H1 (cell line): Measurements from ENCODE around the gene ZCRB1. TPM values are rescaled to one million over a fixed set of nuclear protein-coding genes. Genes with fewer than 3 reads are reported as not detected.

Source experiments
- CTCF ChIA-PET: fragments of 300-600 bp; sonication (Branson Sonifier 250); formaldehyde crosslinking; loops from one replicate; lab custom pipeline; 2021; ENCODE audit not compliant: partially characterized antibody; lab: Charles Lee
- POLR2A ChIA-PET: fragments of 300-600 bp; sonication (Branson Sonifier 250); formaldehyde crosslinking; loops from one replicate; lab custom pipeline; 2021; ENCODE audit warnings: inconsistent platforms; ENCODE audit not compliant: partially characterized antibody; lab: Charles Lee
- DNase-seq, 2 experiments: peaks; one replicate each; pipeline versions ENCODE4 v3.0.0 to v3.0.0-alpha.2; 2010 to 2022; ENCODE audit warnings: low spot score in 2 of 2, low read depth in 1 of 2, mixed read lengths in 1 of 2
- FAIRE-seq: peaks from 2 replicates; lab custom pipeline; 2011; peaks lifted over from hg19 to GRCh38; lab: Jason Lieb, UNC
- H2AFZ ChIP-seq: 2 replicates; pipeline ENCODE4 v1.8.1; 2012; ENCODE audit warnings: low read length, inconsistent platforms
- H2AK5ac ChIP-seq: 2 replicates; pipeline ENCODE4 v1.6.1; 2013; ENCODE audit warnings: low read depth, low read length
- H2BK120ac ChIP-seq: replicated peaks from 2 replicates; pipeline ENCODE3; 2013; ENCODE audit warnings: low read depth, low read length, inconsistent platforms
- H2BK12ac ChIP-seq: 2 replicates; pipeline ENCODE4 v1.6.1; 2013; ENCODE audit warnings: low read depth, low read length
- H2BK15ac ChIP-seq: 2 replicates; pipeline ENCODE4 v1.6.1; 2013; ENCODE audit warnings: low read length
- H2BK20ac ChIP-seq: 2 replicates; pipeline ENCODE4 v1.6.1; 2013; ENCODE audit warnings: low read length
- H2BK5ac ChIP-seq: 2 replicates; pipeline ENCODE4 v1.6.1; 2013; ENCODE audit warnings: low read depth, low read length
- H3K14ac ChIP-seq: 2 replicates; pipeline ENCODE4 v1.6.1; 2013; ENCODE audit warnings: inconsistent platforms; ENCODE audit not compliant: insufficient read length
- H3K18ac ChIP-seq: 2 replicates; pipeline ENCODE4 v1.6.1; 2013; ENCODE audit warnings: low read length; ENCODE audit errors: extremely low read depth
- H3K23ac ChIP-seq: 2 replicates; pipeline ENCODE4 v1.6.1; 2013; ENCODE audit warnings: inconsistent platforms; ENCODE audit not compliant: insufficient read length
- H3K23me2 ChIP-seq: 2 replicates; pipeline ENCODE4 v1.6.1; 2013; ENCODE audit warnings: low read depth, low read length
- H3K27ac ChIP-seq: 2 replicates; pipeline ENCODE4 v1.6.1; 2011; ENCODE audit warnings: low read depth, low read length, inconsistent platforms
- H3K27me3 ChIP-seq, 4 experiments: replicated peaks in 1 of 4; 1 replicate in 1 of 4; 2 replicates in 3 of 4; pipeline versions ENCODE4 v1.6.1 to v1.8.1; 2011 to 2013; ENCODE audit warnings: low read length in 3 of 4, mild to moderate bottlenecking in 3 of 4, inconsistent platforms in 2 of 4, mixed read lengths in 2 of 4, moderate library complexity in 1 of 4; ENCODE audit not compliant: control insufficient read depth in 3 of 4, insufficient read depth in 3 of 4; ENCODE audit errors: extremely low read depth in 1 of 4
- H3K36me3 ChIP-seq, 4 experiments: 2 replicates each; pipeline versions ENCODE4 v1.6.1 to v1.8.1; 2011 to 2013; ENCODE audit warnings: mild to moderate bottlenecking in 4 of 4, low read length in 3 of 4, moderate library complexity in 2 of 4, control low read depth in 1 of 4, inconsistent platforms in 1 of 4; ENCODE audit not compliant: insufficient read depth in 4 of 4, control insufficient read depth in 2 of 4
- H3K4ac ChIP-seq: replicated peaks from 2 replicates; pipeline ENCODE3; 2013; ENCODE audit warnings: low read length, low read depth, mixed read lengths, inconsistent platforms; ENCODE audit not compliant: insufficient read length
- H3K4me1 ChIP-seq, 4 experiments: replicated peaks in 1 of 4; 1 replicate in 1 of 4; 2 replicates in 3 of 4; pipeline versions ENCODE4 v1.6.1 to v1.8.1; 2011 to 2013; ENCODE audit warnings: low read length in 3 of 4, inconsistent platforms in 2 of 4, mixed read lengths in 1 of 4; ENCODE audit not compliant: insufficient read depth in 4 of 4, control insufficient read depth in 3 of 4
- H3K4me2 ChIP-seq, 2 experiments: 2 replicates each; pipeline versions ENCODE4 v1.6.1 to v1.8.1; 2011 to 2013; ENCODE audit warnings: low read depth in 2 of 2, low read length in 2 of 2, control low read depth in 1 of 2, inconsistent platforms in 1 of 2, mild to moderate bottlenecking in 1 of 2; ENCODE audit not compliant: insufficient read depth in 1 of 2
- H3K4me3 ChIP-seq, 4 experiments: fragments of 200-600, 300-600 bp in 1 of 4; sonication (generic), shearing (Covaris generic), sonication (Bioruptor Twin) in 1 of 4; 2 replicates each; pipeline versions ENCODE4 v1.5.1 to v1.8.1; 2011 to 2016; ENCODE audit warnings: low read length in 4 of 4, low read depth in 3 of 4, control low read depth in 2 of 4, inconsistent platforms in 2 of 4, mild to moderate bottlenecking in 2 of 4, mixed read lengths in 1 of 4, moderate library complexity in 1 of 4; ENCODE audit not compliant: insufficient read depth in 2 of 4; ENCODE audit errors: extremely low read depth in 1 of 4
- H3K56ac ChIP-seq: replicated peaks from 2 replicates; pipeline ENCODE3; 2013; ENCODE audit warnings: low read depth, mild to moderate bottlenecking, mixed read lengths, low read length, inconsistent platforms; ENCODE audit not compliant: insufficient read length
- H3K79me1 ChIP-seq: 2 replicates; pipeline ENCODE4 v1.6.1; 2013; ENCODE audit warnings: low read depth, low read length, control low read depth
- H3K79me2 ChIP-seq, 2 experiments: 2 replicates each; pipeline versions ENCODE4 v1.6.1 to v1.8.1; 2012 to 2013; ENCODE audit warnings: low read length in 2 of 2, mild to moderate bottlenecking in 2 of 2, inconsistent platforms in 1 of 2; ENCODE audit not compliant: insufficient read depth in 2 of 2, control insufficient read depth in 1 of 2
- H3K9ac ChIP-seq, 4 experiments: replicated peaks in 1 of 4; 1 replicate in 1 of 4; 2 replicates in 3 of 4; pipeline versions ENCODE4 v1.6.1 to v1.8.1; 2011 to 2013; ENCODE audit warnings: low read depth in 3 of 4, low read length in 3 of 4, control low read depth in 2 of 4, mild to moderate bottlenecking in 2 of 4, moderate library complexity in 2 of 4, inconsistent platforms in 1 of 4; ENCODE audit errors: extremely low read depth in 1 of 4
- H3K9me3 ChIP-seq, 2 experiments: 2 replicates each; pipeline versions ENCODE4 v1.6.1 to v1.8.1; 2012 to 2013; ENCODE audit warnings: mild to moderate bottlenecking in 2 of 2, moderate library complexity in 2 of 2, control low read depth in 1 of 2, inconsistent platforms in 1 of 2, low read depth in 1 of 2, low read length in 1 of 2, mixed read lengths in 1 of 2; ENCODE audit not compliant: insufficient read depth in 2 of 2
- H4K20me1 ChIP-seq, 2 experiments: replicated peaks in 1 of 2; 2 replicates each; pipeline versions ENCODE3 to v1.8.1; 2011 to 2013; ENCODE audit warnings: inconsistent platforms in 2 of 2, low read length in 2 of 2, mild to moderate bottlenecking in 1 of 2; ENCODE audit not compliant: insufficient read depth in 2 of 2, control insufficient read depth in 1 of 2
- H4K5ac ChIP-seq: 2 replicates; pipeline ENCODE4 v1.6.1; 2013; ENCODE audit warnings: low read length, low read depth, mixed read lengths, inconsistent platforms; ENCODE audit not compliant: insufficient read length
- H4K8ac ChIP-seq: 2 replicates; pipeline ENCODE4 v1.8.0; 2013; ENCODE audit warnings: mild to moderate bottlenecking, moderate library complexity, low read length, inconsistent platforms; ENCODE audit not compliant: insufficient read depth; ENCODE audit errors: extremely low read depth
- H4K91ac ChIP-seq: replicated peaks from 2 replicates; pipeline ENCODE3; 2013; ENCODE audit warnings: low read length, mixed read lengths, inconsistent platforms; ENCODE audit not compliant: insufficient read length
- HDAC2 ChIP-seq, 2 experiments: fragments of 300-600 bp in 1 of 2; sonication (generic) in 1 of 2; IDR thresholded peaks; 2 replicates each; pipeline ENCODE4 v1.6.1; 2011 to 2012; ENCODE audit warnings: low read depth in 2 of 2, low read length in 2 of 2, mild to moderate bottlenecking in 2 of 2, moderate library complexity in 2 of 2, borderline replicate concordance in 1 of 2, inconsistent platforms in 1 of 2
- SIN3A ChIP-seq, 2 experiments: IDR thresholded peaks in 1 of 2; conservative IDR thresholded peaks in 1 of 2; 2 replicates each; pipeline ENCODE4 v1.6.1; 2011 to 2012; ENCODE audit warnings: low read length in 2 of 2, improper control_type of control experiment in 1 of 2, low read depth in 1 of 2, mild to moderate bottlenecking in 1 of 2
- TBP ChIP-seq: IDR thresholded peaks from 2 replicates; pipeline ENCODE4 v1.6.1; 2011; ENCODE audit warnings: low read depth, low read length, improper control_type of control experiment
- WGBS, 2 experiments: shearing (Covaris generic) in 1 of 2; methylation state at CpG; one replicate each; pipeline versions ENCODE4 v1.1.6 to v1.1.7; 2013 to 2015; ENCODE audit warnings: low lambda C conversion rate in 2 of 2, mixed read lengths in 2 of 2, inconsistent platforms in 1 of 2, low coverage in 1 of 2, missing lambda C conversion rate in 1 of 2; ENCODE audit not compliant: insufficient replicate concordance in 2 of 2, insufficient coverage in 1 of 2, insufficient read length in 1 of 2; ENCODE audit errors: extremely low coverage in 1 of 2, missing lambda C conversion rate in 1 of 2; 5-methylcytosine and 5-hydroxymethylcytosine counted together
- polyA plus RNA-seq, 7 experiments: library from polyadenylated mRNA; depleted of rRNA in 3 of 7; stranded (reverse) in 5 of 7; unstranded in 2 of 7; fragments of >200 nt in 5 of 7; fragments of 200-250 nt in 2 of 7; gene quantifications; 1 replicate in 5 of 7; 2 replicates in 1 of 7; 4 replicates in 1 of 7; pipeline versions ENCODE4 v1.2.1 to v1.2.3, GENCODE V29; 2011 to 2013; ENCODE audit warnings: missing spikeins in 2 of 7, mixed read lengths in 2 of 7
- total RNA-seq: library from RNA; stranded (reverse); fragmentation: NEBNext Ultra II Directional; extraction: Animal tissue kit (Norgen Biotek cat#: 25700); gene quantifications from 2 replicates; pipeline ENCODE4 v1.2.1, GENCODE V29; 2021

ZCRB1 gene
- total and polyA plus RNA-seq, 2 of the 8 experiments (the other 6 are each of a cell fraction or from before 2014, with no cell fraction given) = 22.0 to 52.5 TPM

- H4K5ac ChIP-seq = no peak overlapping the region
- POLR2A ChIA-PET = interaction anchor here (0.8 kb wide), 1 partner anchor 177 kb away, joined by 3 read pairs; no protein-coding TSS in a partner anchor
- H3K4me3 ChIP-seq = no peak overlapping the region
- TF ChIP-seq HDAC2 (IDR thresholded peaks at IDR 0.05; ENCODE audit: borderline replicate concordance in 1 of 2, low read depth in 2 of 2, low read length in 2 of 2) = no peak
- TF ChIP-seq SIN3A (conservative IDR thresholded peaks at IDR 0.05 in 1 of 2, IDR thresholded peaks at IDR 0.05 in 1 of 2; ENCODE audit: low read depth in 1 of 2, low read length in 2 of 2) = no peak
- no peak for TF ChIP-seq TBP
Observed at GRCh38 chr12:42284157-42284556, 41.7 kb downstream of the ZCRB1 start.

More at GRCh38 chr12:42284157-42284556, 41.7 kb downstream of the ZCRB1 start:
- Histone ChIP-seq H3K14ac (no peak overlapping the region), H3K27me3 (no peaks in the 10 kb centered on the region), H3K4me2 (no peak overlapping the region), H3K36me3 (no peaks in the 10 kb centered on the region), H3K4me1 (no peaks in the 10 kb centered on the region), H3K18ac (no peak overlapping the region), H4K20me1 (no peaks in the 10 kb centered on the region), H3K23me2 (no peaks in the 10 kb centered on the region), H2BK12ac (no peak overlapping the region), H2BK5ac (no peak overlapping the region), H3K4ac (no peak overlapping the region), H3K56ac (no peak overlapping the region), H3K27ac (no peak overlapping the region), H2BK120ac (no peak overlapping the region), H2BK20ac (no peak overlapping the region), H3K9me3 (no peaks in the 10 kb centered on the region), H2AK5ac (no peak overlapping the region), H3K23ac (no peak overlapping the region), H3K79me2 (no peaks in the 10 kb centered on the region), H3K79me1 (no peaks in the 10 kb centered on the region), H2AFZ (no peak overlapping the region), H3K9ac (no peak overlapping the region), H4K91ac (no peak overlapping the region), H2BK15ac (no peak overlapping the region), H4K8ac (no peak overlapping the region)
- CTCF ChIA-PET = interaction anchor here (2.4 kb wide), 1 partner anchor 12 kb away, joined by 8 read pairs; no protein-coding TSS in a partner anchor
- no peak for DNase-seq
- WGBS, 2 experiments = 82% methylated on average over 1 of the region's 1 CpG; no CpG with 5 or more reads in 1 of the 2 experiments
- FAIRE-seq = no peak
